Adipose tissue (tissue), 3 donors: ENCODE data around the gene DPEP2. TPM values are rescaled to one million over a fixed set of nuclear protein-coding genes. Genes with fewer than 3 reads are reported as not detected.
"Not testable (repeated sequence)": the region's sequence is repeated elsewhere in the genome, so short reads cannot be mapped to it uniquely, and the experiment has no call there.

ENCODE experiments used
- H3K27ac ChIP-seq: one replicate; pipeline ENCODE4 v1.5.1; 2013; ENCODE audit warnings: low read depth, low read length
- WGBS, 3 donors: extraction: QIAGEN DNeasy Blood & Tissue Kit; methylation state at CpG; one replicate each; pipeline ENCODE4 v1.1.7; 2013; 5-methylcytosine and 5-hydroxymethylcytosine counted together
- polyA plus RNA-seq, 3 donors: library from polyadenylated mRNA; stranded (reverse); fragments of 200-250 nt; gene quantifications; one replicate each; pipeline ENCODE4 v1.2.3, GENCODE V29; 2013
- donor health status: healthy with polysubstance abuse.
- donor health status: Bipolar disorder and iron deficiency.
- donor health status: healthy.

The DPEP2 gene
- polyA plus RNA-seq, 3 donors: 0.76 to 4.2 (median 3.2) TPM

GRCh38 chr16:67943619-67944504 is 55.4 kb downstream of the DPEP2 start, which contains the start of gene LCAT:
LCAT (minus strand) TSS chr16:67944120; CDS start chr16:67944101, 19 bp downstream.
- no peak within 1 kb of the TSS for H3K27ac ChIP-seq
- WGBS, 3 donors: 58 to 67% (median 59%) methylated on average over 21 to 23 of the region's 23 CpGs

GRCh38 chr16:67943256-67943618 is 56.0 kb downstream of the DPEP2 start:
- 83 to 89% (median 85%) methylated on average over 6 of the region's 6 CpGs for WGBS, 3 donors

GRCh38 chr16:67942510-67943255 is 56.6 kb downstream of the DPEP2 start:
- WGBS, 3 donors: 80 to 91% (median 85%) methylated on average over 27 of the region's 27 CpGs
- no peak overlapping the region for H3K27ac ChIP-seq

More at GRCh38 chr16:67943256-67943618, 56.0 kb downstream of the DPEP2 start:
- no peak overlapping the region for H3K27ac ChIP-seq

GRCh38 chr16:67942200-67942509 is 57.1 kb downstream of the DPEP2 start:
- H3K27ac ChIP-seq: no peak overlapping the region
- 72 to 80% (median 80%) methylated on average over 6 of the region's 6 CpGs for WGBS, 3 donors

GRCh38 chr16:67941469-67942199 is 57.6 kb downstream of the DPEP2 start:
- no peak overlapping the region for H3K27ac ChIP-seq
- 78 to 87% (median 81%) methylated on average over 9 of the region's 9 CpGs for WGBS, 3 donors

GRCh38 chr16:67940446-67941089 is 58.7 kb downstream of the DPEP2 start:
- H3K27ac ChIP-seq: no peak overlapping the region
- 92 to 97% (median 95%) methylated on average over 5 of the region's 5 CpGs for whole genome bisulfite sequencing, 3 donors

GRCh38 chr16:67939507-67940445 is 59.5 kb downstream of the DPEP2 start:
- no peak overlapping the region for H3K27ac ChIP-seq
- WGBS, 3 donors: 66 to 71% (median 68%) methylated on average over 31 to 33 of the region's 33 CpGs

GRCh38 chr16:67937713-67938112 is 61.6 kb downstream of the DPEP2 start:
- WGBS, 3 donors: 87 to 97% (median 91%) methylated on average over 4 to 5 of the region's 5 CpGs
- H3K27ac ChIP-seq: not testable (repeated sequence)

Other genes starting within 250 kb of the DPEP2 start
- 1 to 10 TPM; 7.9 to 8.8 (median 8.3) TPM for gene RANBP10, start 192.9 kb downstream of the DPEP2 start, polyA plus RNA-seq
- 1 to 10 TPM in 2 of 3 donors, under 1 TPM in 1; 0.92 to 1.7 (median 1.1) TPM for gene TSNAXIP1, start 192.6 kb downstream of the DPEP2 start, polyA plus RNA-seq
- gene THAP11, start 157.2 kb downstream of the DPEP2 start, polyA plus RNA-seq: 10 to 100 TPM; 11.4 to 16.4 (median 15.6) TPM
- gene NUTF2, start 152.6 kb downstream of the DPEP2 start, polyA plus RNA-seq: 100 to 1,000 TPM in 2 of 3 donors, 10 to 100 TPM in 1; 63.8 to 120 (median 113) TPM
- gene CENPT, start 151.8 kb downstream of the DPEP2 start, polyA plus RNA-seq: 10 to 100 TPM; 41.0 to 47.5 (median 44.4) TPM
- 10 to 100 TPM; 24.3 to 37.3 (median 33.8) TPM for gene EDC4, start 126.4 kb downstream of the DPEP2 start, polyA plus RNA-seq
- 1 to 10 TPM in 1 of 3 donors, under 1 TPM in 2; 0.64 to 1.3 (median 0.89) TPM for gene NRN1L, start 114.6 kb downstream of the DPEP2 start, polyA plus RNA-seq
- 10 to 100 TPM; 19.2 to 26.8 (median 23.5) TPM for gene PSKH1, start 106.2 kb downstream of the DPEP2 start, polyA plus RNA-seq
- 100 to 1,000 TPM in 1 of 3 donors, 1 to 10 TPM in 2; 1.3 to 627 (median 2.2) TPM for gene CTRL, start 67.6 kb downstream of the DPEP2 start, polyA plus RNA-seq
- 10 to 100 TPM; 69.8 to 81.9 (median 80.0) TPM for gene PSMB10, start 62.6 kb downstream of the DPEP2 start, polyA plus RNA-seq
- 10 to 100 TPM in 2 of 3 donors, 1 to 10 TPM in 1; 7.5 to 34.0 (median 18.5) TPM for gene LCAT, start 55.4 kb downstream of the DPEP2 start, polyA plus RNA-seq
- 10 to 100 TPM; 13.2 to 56.9 (median 44.4) TPM for gene SLC12A4, start 30.8 kb downstream of the DPEP2 start, polyA plus RNA-seq
- under 1 TPM in 1 of 3 donors, not detected in 2; 0.34 TPM for gene DPEP3, start 19.0 kb downstream of the DPEP2 start, polyA plus RNA-seq
- not detected for gene DPEP2NB, start 16.4 kb upstream of the DPEP2 start, polyA plus RNA-seq
- 10 to 100 TPM in 1 of 3 donors, 1 to 10 TPM in 2; 4.8 to 15.5 (median 5.5) TPM for gene DDX28, start 23.7 kb upstream of the DPEP2 start, polyA plus RNA-seq
- 1 to 10 TPM; 3.5 to 9.0 (median 8.8) TPM for gene DUS2, start 23.8 kb upstream of the DPEP2 start, polyA plus RNA-seq
- gene NFATC3, start 85.9 kb upstream of the DPEP2 start, polyA plus RNA-seq: 10 to 100 TPM in 2 of 3 donors, 1 to 10 TPM in 1; 5.9 to 12.5 (median 11.2) TPM
- gene ESRP2, start 236.6 kb upstream of the DPEP2 start, polyA plus RNA-seq: 10 to 100 TPM in 1 of 3 donors, 1 to 10 TPM in 2; 3.0 to 23.4 (median 3.6) TPM
- gene PLA2G15, start 245.9 kb upstream of the DPEP2 start, polyA plus RNA-seq: 10 to 100 TPM in 1 of 3 donors, 1 to 10 TPM in 2; 7.1 to 16.2 (median 8.4) TPM